ENCODE results near the gene ACTN2. TPM values are rescaled to one million over a fixed set of nuclear protein-coding genes. Genes with fewer than 3 reads are reported as not detected.

The ACTN2 gene
- total RNA-seq, 6 donors from 2014 or later: 1.4 to 11.5 (median 2.3) TPM

GRCh38 chr1:236701782-236702181, 15.5 kb downstream of the ACTN2 start:
- no peak for ATAC-seq (ENCODE audit: low FRiP score in 2 of 2)
- no peak for DNase-seq
- H3K27me3 ChIP-seq: no peaks in the 10 kb centered on the region
- TF ChIP-seq EP300 (IDR thresholded peaks at IDR 0.05): no peak
- TF ChIP-seq POLR2AphosphoS5 (IDR thresholded peaks at IDR 0.05): no peak
- TF ChIP-seq POLR2A (IDR thresholded peaks at IDR 0.05): no peak
- TF ChIP-seq CTCF (IDR thresholded peaks at IDR 0.05): no peak
- H3K9me3 ChIP-seq: no peaks in the 10 kb centered on the region
- H3K36me3 ChIP-seq: no peaks in the 10 kb centered on the region
- WGBS, 2 donors: 81 to 92% methylated on average over 3 of the region's 3 CpGs
- no peaks in the 10 kb centered on the region for H3K4me1 ChIP-seq
- H3K27ac ChIP-seq: no peak overlapping the region
- no peak overlapping the region for H3K4me3 ChIP-seq

GRCh38 chr1:236702791-236703394, 16.6 kb downstream of the ACTN2 start:
- Histone ChIP-seq H3K4me1 (no peaks in the 10 kb centered on the region), H3K27ac (no peak overlapping the region), H3K4me3 (no peak overlapping the region), H3K36me3 (no peaks in the 10 kb centered on the region), H3K27me3 (no peaks in the 10 kb centered on the region), H3K9me3 (no peaks in the 10 kb centered on the region)
- TF ChIP-seq POLR2AphosphoS5 (IDR thresholded peaks at IDR 0.05) (no peak), CTCF (IDR thresholded peaks at IDR 0.05) (no peak), EP300 (IDR thresholded peaks at IDR 0.05) (no peak), POLR2A (IDR thresholded peaks at IDR 0.05) (no peak)
- WGBS, 2 donors: 62 to 71% methylated on average over 3 of the region's 3 CpGs
- ATAC-seq (ENCODE audit: low FRiP score in 2 of 2) (no peak), DNase-seq (no peak)

- no peak overlapping the region for H3K27ac ChIP-seq
- no peak for TF ChIP-seq POLR2AphosphoS5 (IDR thresholded peaks at IDR 0.05)
- TF ChIP-seq CTCF (IDR thresholded peaks at IDR 0.05): no peak
- TF ChIP-seq EP300 (IDR thresholded peaks at IDR 0.05): no peak
- TF ChIP-seq POLR2A (IDR thresholded peaks at IDR 0.05): no peak
- WGBS, 2 donors: 76% methylated on average over 1 of the region's 1 CpG
Measured at GRCh38 chr1:236705771-236706170, 19.5 kb downstream of the ACTN2 start.

GRCh38 chr1:236706183-236706582, 19.9 kb downstream of the ACTN2 start:
- TF ChIP-seq EP300 (IDR thresholded peaks at IDR 0.05) (no peak), POLR2AphosphoS5 (IDR thresholded peaks at IDR 0.05) (no peak), POLR2A (IDR thresholded peaks at IDR 0.05) (no peak), CTCF (IDR thresholded peaks at IDR 0.05) (no peak)
- Histone ChIP-seq H3K27ac (no peak overlapping the region), H3K27me3 (no peaks in the 10 kb centered on the region), H3K4me3 (no peak overlapping the region), H3K9me3 (no peaks in the 10 kb centered on the region), H3K4me1 (no peaks in the 10 kb centered on the region), H3K36me3 (no peaks in the 10 kb centered on the region)
- WGBS, 2 donors: 64 to 88% methylated on average over 1 of the region's 1 CpG
- no peak for DNase-seq
- ATAC-seq (ENCODE audit: low FRiP score in 2 of 2): no peak

More at GRCh38 chr1:236705771-236706170, 19.5 kb downstream of the ACTN2 start:
- ATAC-seq (ENCODE audit: low FRiP score in 2 of 2) (no peak), DNase-seq (no peak)
- H3K4me1 ChIP-seq: no peaks in the 10 kb centered on the region
- H3K27me3 ChIP-seq: no peaks in the 10 kb centered on the region
- H3K9me3 ChIP-seq: no peaks in the 10 kb centered on the region
- no peaks in the 10 kb centered on the region for H3K36me3 ChIP-seq
- no peak overlapping the region for H3K4me3 ChIP-seq

- ATAC-seq (ENCODE audit: low FRiP score in 2 of 2) (no peak), DNase-seq (no peak)
- no peaks in the 10 kb centered on the region for H3K36me3 ChIP-seq
- H3K4me3 ChIP-seq: no peak overlapping the region
- H3K27me3 ChIP-seq: no peaks in the 10 kb centered on the region
- 77 to 82% methylated on average over 11 of the region's 11 CpGs for WGBS, 2 donors
- no peaks in the 10 kb centered on the region for H3K4me1 ChIP-seq
- no peaks in the 10 kb centered on the region for H3K9me3 ChIP-seq
- no peak overlapping the region for H3K27ac ChIP-seq
- no peak for TF ChIP-seq POLR2A (IDR thresholded peaks at IDR 0.05)
- TF ChIP-seq CTCF (IDR thresholded peaks at IDR 0.05): no peak
- no peak for TF ChIP-seq POLR2AphosphoS5 (IDR thresholded peaks at IDR 0.05)
- no peak for TF ChIP-seq EP300 (IDR thresholded peaks at IDR 0.05)
Measured at GRCh38 chr1:236710328-236710892, 24.1 kb downstream of the ACTN2 start.
